ENCODE data around the gene HNRNPH1.

The HNRNPH1 gene

GRCh38 chr5:179596421-179596820, 27.1 kb downstream of the HNRNPH1 start:
- no peak for TF ChIP-seq CTCF (conservative IDR thresholded peaks at IDR 0.05)
- H3K27ac ChIP-seq: no peak overlapping the region; the same call in 1 of the 2 replicates

- H3K27ac ChIP-seq: no peak overlapping the region; the same call in 1 of the 2 replicates
- no peak for TF ChIP-seq CTCF (conservative IDR thresholded peaks at IDR 0.05)
Measured at GRCh38 chr5:179595916-179596315, 27.6 kb downstream of the HNRNPH1 start.

GRCh38 chr5:179588166-179588565, 35.3 kb downstream of the HNRNPH1 start:
- TF ChIP-seq CTCF (conservative IDR thresholded peaks at IDR 0.05): no peak
- H3K27ac ChIP-seq: no peak overlapping the region

- TF ChIP-seq CTCF (conservative IDR thresholded peaks at IDR 0.05): no peak
- no peak overlapping the region for H3K27ac ChIP-seq
Measured at GRCh38 chr5:179585941-179586401, 37.5 kb downstream of the HNRNPH1 start.

- TF ChIP-seq CTCF (conservative IDR thresholded peaks at IDR 0.05): no peak
- H3K27ac ChIP-seq: no peak overlapping the region
Measured at GRCh38 chr5:179577286-179577960, 46.0 kb downstream of the HNRNPH1 start.

GRCh38 chr5:179572386-179572785, 51.1 kb downstream of the HNRNPH1 start:
- H3K27ac ChIP-seq: no peak overlapping the region
- TF ChIP-seq CTCF (conservative IDR thresholded peaks at IDR 0.05): no peak

- H3K27ac ChIP-seq: no peak overlapping the region
- TF ChIP-seq CTCF (conservative IDR thresholded peaks at IDR 0.05): no peak
Measured at GRCh38 chr5:179568721-179569120, 54.8 kb downstream of the HNRNPH1 start.

Data from VCaP (cell line).